IMR-90 (cell line): Measurements from ENCODE around the gene ALKBH6. TPM values are rescaled to one million over a fixed set of nuclear protein-coding genes. Genes with fewer than 3 reads are reported as not detected.

Experiments used
- ATAC-seq: fragments of 200-7000 bp; cut with Tn5 transposase; 2 replicates; pipeline ENCODE4 v1.9.1; 2020; ENCODE audit warnings: low read depth, mild to moderate bottlenecking, moderate library complexity
- BruUV-seq: library from RNA; stranded (reverse); fragments of 400-500 nt; replicated peaks from 2 replicates; lab custom pipeline; 2021; lab: Mats Ljungman, UMichigan
- CTCF ChIA-PET: fragments of 300-600 bp; formaldehyde crosslinking; extraction: SDS; loops from one replicate; lab custom pipeline; 2021; ENCODE audit warnings: antibody characterized with exemption; lab: Yijun Ruan, JAX
- POLR2A ChIA-PET: fragments of 300-600 bp; sonication (Branson Sonifier 250); formaldehyde crosslinking; loops from one replicate; lab custom pipeline; 2022; ENCODE audit warnings: antibody characterized with exemption; ENCODE audit not compliant: unreplicated experiment; lab: Charles Lee
- DNase-seq: peaks from one replicate; pipeline ENCODE4 v3.0.0; 2013
- H2AFZ ChIP-seq: replicated peaks from 2 replicates; pipeline ENCODE3; 2013; ENCODE audit warnings: low read length, mild to moderate bottlenecking; ENCODE audit not compliant: poor library complexity
- H2AK5ac ChIP-seq: 2 replicates; pipeline ENCODE4 v1.6.1; 2013; ENCODE audit warnings: low read depth, low read length, inconsistent platforms
- H2AK9ac ChIP-seq: replicated peaks from 2 replicates; pipeline ENCODE3; 2013; ENCODE audit warnings: mild to moderate bottlenecking, low read depth, low read length, moderate library complexity; ENCODE audit not compliant: poor library complexity
- H2BK120ac ChIP-seq: 2 replicates; pipeline ENCODE4 v1.6.1; 2013; ENCODE audit warnings: low read depth, low read length, inconsistent platforms
- H2BK15ac ChIP-seq: 3 replicates; pipeline ENCODE4 v1.6.1; 2013; ENCODE audit warnings: low read depth, low read length, inconsistent platforms
- H2BK20ac ChIP-seq: 2 replicates; pipeline ENCODE4 v1.6.1; 2013; ENCODE audit warnings: low read depth, mild to moderate bottlenecking, inconsistent platforms, low read length, moderate library complexity
- H2BK5ac ChIP-seq: 2 replicates; pipeline ENCODE4 v1.6.1; 2013; ENCODE audit warnings: mild to moderate bottlenecking, low read depth, low read length, inconsistent platforms; ENCODE audit not compliant: poor library complexity, severe bottlenecking
- H3K14ac ChIP-seq: replicated peaks from 2 replicates; pipeline ENCODE4 v1.6.1; 2013; ENCODE audit warnings: low read depth, low read length, inconsistent platforms
- H3K18ac ChIP-seq: 2 replicates; pipeline ENCODE4 v1.6.1; 2013; ENCODE audit warnings: low read depth, low read length, control low read depth
- H3K23ac ChIP-seq: 2 replicates; pipeline ENCODE4 v1.6.1; 2013; ENCODE audit warnings: low read depth, low read length, inconsistent platforms
- H3K27ac ChIP-seq: 2 replicates; pipeline ENCODE4 v1.5.1; 2013; ENCODE audit warnings: mild to moderate bottlenecking, control low read depth, low read length; ENCODE audit not compliant: insufficient read depth
- H3K27me3 ChIP-seq: 2 replicates; pipeline ENCODE4 v1.6.1; 2013; ENCODE audit warnings: low read length; ENCODE audit not compliant: control insufficient read depth, insufficient read depth
- H3K36me3 ChIP-seq: 2 replicates; pipeline ENCODE4 v1.6.1; 2013; ENCODE audit warnings: low read length, mixed read lengths; ENCODE audit not compliant: control insufficient read depth, insufficient read depth
- H3K4ac ChIP-seq: 2 replicates; pipeline ENCODE4 v1.6.1; 2013; ENCODE audit warnings: low read depth, low read length, inconsistent platforms
- H3K4me1 ChIP-seq: 2 replicates; pipeline ENCODE4 v1.6.1; 2013; ENCODE audit warnings: low read length, mixed read lengths; ENCODE audit not compliant: control insufficient read depth, insufficient read depth
- H3K4me2 ChIP-seq: 2 replicates; pipeline ENCODE4 v1.6.1; 2013; ENCODE audit warnings: low read depth, mild to moderate bottlenecking, control low read depth, low read length, moderate library complexity
- H3K4me3 ChIP-seq: 2 replicates; pipeline ENCODE4 v1.5.1; 2013; ENCODE audit warnings: low read depth, mild to moderate bottlenecking, control low read depth, low read length, moderate library complexity; ENCODE audit not compliant: insufficient read depth
- H3K56ac ChIP-seq: 2 replicates; pipeline ENCODE4 v1.6.1; 2013; ENCODE audit warnings: low read length, inconsistent platforms; ENCODE audit not compliant: insufficient read depth; ENCODE audit errors: extremely low read depth
- H3K79me1 ChIP-seq, 2 experiments: 2 replicates each; pipeline ENCODE4 v1.6.1; 2013; ENCODE audit warnings: low read length in 2 of 2, inconsistent platforms in 1 of 2, low read depth in 1 of 2
- H3K9ac ChIP-seq: 2 replicates; pipeline ENCODE4 v1.6.1; 2013; ENCODE audit warnings: low read depth, low read length, control low read depth
- H3K9me1 ChIP-seq: 2 replicates; pipeline ENCODE4 v1.6.1; 2013; ENCODE audit warnings: low read length, inconsistent platforms; ENCODE audit not compliant: insufficient read depth
- H3K9me3 ChIP-seq: 2 replicates; pipeline ENCODE4 v1.6.1; 2013; ENCODE audit warnings: low read length; ENCODE audit not compliant: control insufficient read depth, insufficient read depth
- H4K20me1 ChIP-seq: 2 replicates; pipeline ENCODE4 v1.6.1; 2013; ENCODE audit warnings: low read length, inconsistent platforms; ENCODE audit not compliant: insufficient read depth
- H4K5ac ChIP-seq: 2 replicates; pipeline ENCODE4 v1.6.1; 2013; ENCODE audit warnings: mild to moderate bottlenecking, low read depth, low read length, control low read depth
- H4K8ac ChIP-seq, 2 experiments: 2 replicates each; pipeline ENCODE4 v1.6.1; 2013; ENCODE audit warnings: low read depth in 2 of 2, low read length in 2 of 2, control low read depth in 1 of 2, inconsistent platforms in 1 of 2
- H4K91ac ChIP-seq: 2 replicates; pipeline ENCODE4 v1.6.1; 2013; ENCODE audit warnings: low read depth, low read length, inconsistent platforms; ENCODE audit not compliant: insufficient read depth
- CEBPB ChIP-seq: IDR thresholded peaks from 2 replicates; pipeline ENCODE4 v1.6.1; 2012; ENCODE audit warnings: low read depth, low read length, improper control_type of control experiment
- RAD21 ChIP-seq: IDR thresholded peaks from 2 replicates; pipeline ENCODE4 v1.6.1; 2012; ENCODE audit warnings: low read length, improper control_type of control experiment
- WGBS, 2 experiments: methylation state at CpG; one replicate each; pipeline versions ENCODE4 v1.1.5 to v1.1.7; 2013; ENCODE audit warnings: missing lambda C conversion rate in 2 of 2; ENCODE audit not compliant: insufficient read length in 1 of 2; ENCODE audit errors: extremely low coverage in 2 of 2; 5-methylcytosine and 5-hydroxymethylcytosine counted together
- dilution Hi-C: fragments of 300-500 bp; cut with HindIII; formaldehyde crosslinking; loops from one replicate; pipeline ENCODE4 v1.14.3; 2018; ENCODE audit warnings: low sequenced_read_pairs; ENCODE audit not compliant: unreplicated experiment
- in situ Hi-C: fragments of 300-500 bp; cut with MboI; formaldehyde crosslinking; loops from 3 replicates; pipeline ENCODE4 v1.14.3; 2019; ENCODE audit warnings: low sequenced_read_pairs, inconsistent platforms, mixed read lengths
- intact Hi-C: fragments of 100-400 bp; cut with micrococcal nuclease; formaldehyde crosslinking; loops from 2 replicates; pipeline ENCODE4 v1.10.0; 2022
- polyA plus RNA-seq, 3 experiments: library from polyadenylated mRNA; depleted of rRNA; stranded (reverse); fragments of >200 nt; gene quantifications; 2 replicates each; pipeline ENCODE4 v1.2.3, GENCODE V29; 2012; ENCODE audit warnings: low replicate concordance in 1 of 3
- total RNA-seq: library from RNA; depleted of rRNA; stranded (reverse); fragments of >200 nt; gene quantifications from 2 replicates; pipeline ENCODE4 v1.2.3, GENCODE V29; 2012

The ALKBH6 gene
- total and polyA plus RNA-seq, 2 of the 4 experiments (the other 2 are of a cell fraction), result 12.9 to 38.7 TPM

DNA sequence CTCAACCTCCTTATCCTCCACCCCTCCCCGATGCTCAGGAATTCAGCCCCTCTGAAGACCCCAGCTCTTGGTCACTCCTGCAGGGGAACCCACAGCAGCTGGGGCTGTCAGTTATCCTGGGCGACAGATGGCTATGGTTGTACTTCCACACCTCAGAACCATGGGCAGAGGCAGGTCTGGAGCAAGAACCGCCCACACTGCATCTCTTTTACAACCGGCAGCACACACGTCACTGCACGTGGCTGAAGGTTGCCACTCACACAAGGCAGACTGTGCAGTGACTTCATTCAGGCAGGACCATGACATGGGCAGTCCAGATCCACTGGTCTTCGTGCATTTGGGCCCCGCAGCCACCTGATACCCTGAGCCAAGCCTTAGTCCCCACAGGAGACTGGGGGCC, 40.5 kb downstream of the ALKBH6 start:
- H4K5ac ChIP-seq, result no peak overlapping the region
- CTCF ChIA-PET, result no interaction called here
- DNase-seq, result no peak
- no peak overlapping the region for H3K27ac ChIP-seq
- H2AK9ac ChIP-seq, result no peak overlapping the region
- H2AK5ac ChIP-seq, result no peak overlapping the region
- no peak overlapping the region for H3K4me2 ChIP-seq
- no peaks in the 10 kb centered on the region for H3K9me3 ChIP-seq
- no peak overlapping the region for H3K14ac ChIP-seq
- no TSS peak for BruUV-seq
- no peak for ATAC-seq
- TF ChIP-seq CEBPB, result no peak
- TF ChIP-seq RAD21, result no peak
- POLR2A ChIA-PET, result no interaction called here
- H3K27me3 ChIP-seq, result peaks cover 7% of the 10 kb centered on the region; the same call in 1 of the 2 replicates
- H2AFZ ChIP-seq, result no peak overlapping the region
- no peak overlapping the region for H3K56ac ChIP-seq
- H2BK15ac ChIP-seq, result no peak overlapping the region
- in situ Hi-C loops, result no loop called here
- no peak overlapping the region for H2BK120ac ChIP-seq
- H3K4me1 ChIP-seq, result no peaks in the 10 kb centered on the region
- H4K20me1 ChIP-seq, result no peaks in the 10 kb centered on the region
- no peak overlapping the region for H3K4ac ChIP-seq
- H3K9me1 ChIP-seq, result no peaks in the 10 kb centered on the region
- no peak overlapping the region for H4K8ac ChIP-seq
- H2BK20ac ChIP-seq, result no peak overlapping the region
- H3K18ac ChIP-seq, result no peak overlapping the region
- H3K36me3 ChIP-seq, result no peaks in the 10 kb centered on the region
- no peak overlapping the region for H3K4me3 ChIP-seq
- H3K23ac ChIP-seq, result no peak overlapping the region
- no peaks in the 10 kb centered on the region for H3K79me1 ChIP-seq
- dilution Hi-C loops, result no loop called here
- H4K91ac ChIP-seq, result no peak overlapping the region
- H3K9ac ChIP-seq, result no peak overlapping the region
- intact Hi-C loops, result no loop called here
- 14% methylated on average over 5 of the region's 8 CpGs; no CpG with 5 or more reads in 1 of the 2 experiments for WGBS, 2 experiments
- H2BK5ac ChIP-seq, result no peak overlapping the region
